GM12878 (cell line): ENCODE measurements around the gene PARS2. TPM values are rescaled to one million over a fixed set of nuclear protein-coding genes. Genes with fewer than 3 reads are reported as not detected.

Experiments used
- CEBPZ ChIP-seq: fragments of 150-350 bp; IDR thresholded peaks from 2 replicates; pipeline ENCODE4 v1.6.1; 2016; ENCODE audit warnings: low read depth, low read length
- CTCF ChIP-seq, 3 experiments: IDR thresholded peaks in 2 of 3; conservative IDR thresholded peaks in 1 of 3; 2 replicates each; pipeline ENCODE4 v1.5.1; 2011; ENCODE audit warnings: low read depth in 3 of 3, low read length in 3 of 3, mild to moderate bottlenecking in 3 of 3, control low read depth in 2 of 3, moderate library complexity in 2 of 3, inconsistent platforms in 1 of 3, mixed read lengths in 1 of 3; ENCODE audit not compliant: control insufficient read depth in 2 of 3, insufficient read depth in 1 of 3; ENCODE audit errors: extremely low read depth in 1 of 3
- EGR1 ChIP-seq, 2 experiments: IDR thresholded peaks; 1 replicate in 1 of 2; 2 replicates in 1 of 2; pipeline ENCODE4 v1.6.1; 2011 to 2012; ENCODE audit warnings: low read depth in 2 of 2, low read length in 2 of 2, borderline replicate concordance in 1 of 2, mild to moderate bottlenecking in 1 of 2, moderate library complexity in 1 of 2
- ELK1 ChIP-seq: IDR thresholded peaks from 2 replicates; pipeline ENCODE4 v1.6.1; 2012; ENCODE audit warnings: low read depth, low read length, improper control_type of control experiment
- FOXM1 ChIP-seq: IDR thresholded peaks from 2 replicates; pipeline ENCODE4 v1.6.1; 2012; ENCODE audit warnings: low read depth, mild to moderate bottlenecking, inconsistent platforms, low read length, moderate library complexity
- GABPA ChIP-seq: IDR thresholded peaks from 2 replicates; pipeline ENCODE4 v1.6.1; 2014; ENCODE audit warnings: antibody characterized with exemption, low read depth, mild to moderate bottlenecking, inconsistent platforms
- IRF3 ChIP-seq: fragments of 450-650 bp; IDR thresholded peaks from 2 replicates; pipeline ENCODE4 v1.6.1; 2014; ENCODE audit warnings: mild to moderate bottlenecking
- JUNB ChIP-seq: IDR thresholded peaks from 2 replicates; pipeline ENCODE4 v1.6.1; 2016; ENCODE audit warnings: antibody characterized with exemption, mild to moderate bottlenecking
- MTA3 ChIP-seq: IDR thresholded peaks from 2 replicates; pipeline ENCODE4 v1.6.1; 2012; ENCODE audit warnings: low read length, inconsistent platforms, borderline replicate concordance
- NR2C1 ChIP-seq: fragments of 450-650 bp; IDR thresholded peaks from 2 replicates; pipeline ENCODE4 v1.6.1; 2017; ENCODE audit warnings: antibody characterized with exemption, mild to moderate bottlenecking, moderate library complexity
- PBX3 ChIP-seq: IDR thresholded peaks from 2 replicates; pipeline ENCODE4 v1.6.1; 2011; ENCODE audit warnings: mild to moderate bottlenecking, low read depth, low read length, moderate library complexity; ENCODE audit not compliant: insufficient replicate concordance
- POU2F2 ChIP-seq: IDR thresholded peaks from 3 replicates; pipeline ENCODE4 v1.6.1; 2011; ENCODE audit warnings: low read depth, mild to moderate bottlenecking, low read length, borderline replicate concordance
- REST ChIP-seq: IDR thresholded peaks from 2 replicates; pipeline ENCODE4 v1.6.1; 2012; ENCODE audit warnings: mild to moderate bottlenecking, low read depth, low read length
- SIX5 ChIP-seq: IDR thresholded peaks from 2 replicates; pipeline ENCODE4 v1.6.1; 2011; ENCODE audit warnings: mild to moderate bottlenecking, low read depth, low read length, moderate library complexity; ENCODE audit not compliant: severe bottlenecking
- ZBED1 ChIP-seq: IDR thresholded peaks from 2 replicates; pipeline ENCODE4 v1.6.1; 2016; ENCODE audit warnings: borderline replicate concordance
- ZNF384 ChIP-seq: IDR thresholded peaks from 2 replicates; pipeline ENCODE4 v1.6.1; 2012; ENCODE audit warnings: low read depth, mild to moderate bottlenecking, low read length, improper control_type of control experiment, borderline replicate concordance
- ZNF622 ChIP-seq: fragments of 450-650 bp; IDR thresholded peaks from 2 replicates; pipeline ENCODE4 v1.6.1; 2017; ENCODE audit warnings: mild to moderate bottlenecking, inconsistent platforms
- polyA plus RNA-seq, 11 experiments: library from polyadenylated mRNA; depleted of rRNA in 4 of 11; unstranded in 6 of 11; stranded (reverse) in 5 of 11; fragments of >200 nt; fragmentation: Nextera tagmentation in 4 of 11; fragmentation: Illumina TruSeq in 1 of 11; extraction: Ambion mirVana in 4 of 11; extraction: Trizol in 1 of 11; gene quantifications; 1 replicate in 1 of 11; 2 replicates in 10 of 11; pipeline versions ENCODE4 v1.2.1 to v1.2.3, GENCODE V29; 2011 to 2016; ENCODE audit warnings: inconsistent platforms in 2 of 11, missing spikeins in 2 of 11, low read depth in 1 of 11
- total RNA-seq, 4 experiments: library from RNA; depleted of rRNA in 3 of 4; stranded (reverse); fragments of >200 nt in 3 of 4; fragmentation: Illumina TruSeq in 1 of 4; extraction: Trizol in 1 of 4; gene quantifications; 2 replicates each; pipeline versions ENCODE4 v1.2.1 to v1.2.3, GENCODE V29; 2013 to 2021

PARS2 gene
- total and polyA plus RNA-seq, 10 of the 15 experiments (the other 5 are each of a cell fraction or from before 2014, with no cell fraction given): 3.7 to 12.2 (median 5.9) TPM

- TF ChIP-seq SIX5: no peak
- TF ChIP-seq CEBPZ: no peak
- no peak for TF ChIP-seq ZBED1
- TF ChIP-seq EGR1 (IDR thresholded peaks at IDR 0.05; ENCODE audit: borderline replicate concordance in 1 of 2, low read depth in 2 of 2, low read length in 2 of 2): no peak
- no peak for TF ChIP-seq JUNB
- peak; percentile 32; the same call in 1 of the 3 replicates for TF ChIP-seq POU2F2
- TF ChIP-seq CTCF (IDR thresholded peaks at IDR 0.05 in 2 of 3, conservative IDR thresholded peaks at IDR 0.05 in 1 of 3; ENCODE audit: control insufficient read depth in 2 of 3, extremely low read depth in 1 of 3, insufficient read depth in 1 of 3, low read depth in 3 of 3, low read length in 3 of 3): no peak
- TF ChIP-seq PBX3: no peak
- no peak for TF ChIP-seq MTA3
- TF ChIP-seq GABPA: no peak
- TF ChIP-seq IRF3: no peak
- no peak for TF ChIP-seq ELK1
- TF ChIP-seq FOXM1: no peak
- no peak for TF ChIP-seq NR2C1
- TF ChIP-seq ZNF384: no peak
- TF ChIP-seq ZNF622: no peak
- TF ChIP-seq REST: no peak
These were observed 48.6 kb upstream of the PARS2 start (continued) for GRCh38 chr1:54812801-54813484.
